HFF-Myc (cell line): Measurements from ENCODE around the gene KDM7A.
"Not testable (repeated sequence)": the region's sequence is repeated elsewhere in the genome, so short reads cannot be mapped to it uniquely, and the experiment has no call there.

Experiments
- DNase-seq: peaks from one replicate; pipeline ENCODE4 v3.0.0-alpha.2; 2011; ENCODE audit warnings: low read depth; ENCODE audit errors: extremely low read depth
- H3K4me3 ChIP-seq: replicated peaks from 2 replicates; pipeline ENCODE4 v1.5.1; 2011; ENCODE audit warnings: low read depth, mild to moderate bottlenecking, control low read depth, low read length
- TF ChIP-seq, protein P1 (sequence below): IDR thresholded peaks from 2 replicates; pipeline ENCODE4 v1.5.1; 2012; ENCODE audit warnings: mild to moderate bottlenecking, low read depth, low read length, control low read depth; ENCODE audit errors: missing control alignments

The KDM7A gene

DNA sequence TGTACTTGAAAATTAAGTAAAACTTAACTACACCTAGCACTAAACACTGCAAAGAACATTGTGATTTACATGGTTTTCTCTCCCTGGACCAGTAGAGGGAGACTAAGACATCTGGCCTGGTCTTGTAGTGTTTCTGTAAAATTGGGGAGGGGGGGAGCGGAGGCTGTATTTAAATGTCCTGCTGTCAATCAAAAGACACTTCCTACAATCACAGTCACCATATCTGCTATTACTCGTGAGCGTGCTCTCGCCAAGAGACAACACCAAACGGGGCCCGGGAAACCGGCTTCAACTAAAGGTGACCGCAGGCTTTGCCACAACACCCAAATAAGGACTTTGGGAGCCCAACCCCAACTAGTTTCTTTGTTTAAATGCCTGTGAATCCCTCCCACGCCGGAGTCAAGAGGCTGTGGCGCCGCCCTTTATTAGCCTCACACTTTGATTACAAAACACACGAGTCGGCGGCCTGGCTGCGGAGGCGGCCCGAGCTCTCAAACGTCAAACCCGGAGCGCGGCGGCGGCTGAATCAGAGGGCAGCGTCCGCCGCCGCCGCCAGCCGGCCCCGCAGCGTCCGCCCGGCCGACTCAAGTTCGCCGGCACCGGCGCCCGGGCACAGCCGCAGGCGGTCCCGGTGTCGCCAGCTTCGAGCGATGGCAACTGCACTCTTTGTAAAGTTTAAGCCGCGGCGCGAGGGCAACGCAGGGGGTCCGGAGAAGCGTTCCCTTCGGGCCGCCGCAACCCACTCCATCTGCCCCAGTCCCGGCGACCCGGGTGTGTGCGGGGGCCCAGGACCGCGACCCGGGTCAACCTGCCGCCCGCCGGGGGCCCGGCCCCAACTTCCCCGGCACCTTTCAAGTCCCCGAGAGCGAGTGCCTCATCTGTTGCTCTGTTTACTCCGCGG, 1.3 kb downstream of the KDM7A start:
- TF ChIP-seq, protein P1, sequence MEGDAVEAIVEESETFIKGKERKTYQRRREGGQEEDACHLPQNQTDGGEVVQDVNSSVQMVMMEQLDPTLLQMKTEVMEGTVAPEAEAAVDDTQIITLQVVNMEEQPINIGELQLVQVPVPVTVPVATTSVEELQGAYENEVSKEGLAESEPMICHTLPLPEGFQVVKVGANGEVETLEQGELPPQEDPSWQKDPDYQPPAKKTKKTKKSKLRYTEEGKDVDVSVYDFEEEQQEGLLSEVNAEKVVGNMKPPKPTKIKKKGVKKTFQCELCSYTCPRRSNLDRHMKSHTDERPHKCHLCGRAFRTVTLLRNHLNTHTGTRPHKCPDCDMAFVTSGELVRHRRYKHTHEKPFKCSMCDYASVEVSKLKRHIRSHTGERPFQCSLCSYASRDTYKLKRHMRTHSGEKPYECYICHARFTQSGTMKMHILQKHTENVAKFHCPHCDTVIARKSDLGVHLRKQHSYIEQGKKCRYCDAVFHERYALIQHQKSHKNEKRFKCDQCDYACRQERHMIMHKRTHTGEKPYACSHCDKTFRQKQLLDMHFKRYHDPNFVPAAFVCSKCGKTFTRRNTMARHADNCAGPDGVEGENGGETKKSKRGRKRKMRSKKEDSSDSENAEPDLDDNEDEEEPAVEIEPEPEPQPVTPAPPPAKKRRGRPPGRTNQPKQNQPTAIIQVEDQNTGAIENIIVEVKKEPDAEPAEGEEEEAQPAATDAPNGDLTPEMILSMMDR = peak; percentile 78
- DNase-seq = peak; percentile 62
- peak overlapping the region; percentile 65 for H3K4me3 ChIP-seq

DNA sequence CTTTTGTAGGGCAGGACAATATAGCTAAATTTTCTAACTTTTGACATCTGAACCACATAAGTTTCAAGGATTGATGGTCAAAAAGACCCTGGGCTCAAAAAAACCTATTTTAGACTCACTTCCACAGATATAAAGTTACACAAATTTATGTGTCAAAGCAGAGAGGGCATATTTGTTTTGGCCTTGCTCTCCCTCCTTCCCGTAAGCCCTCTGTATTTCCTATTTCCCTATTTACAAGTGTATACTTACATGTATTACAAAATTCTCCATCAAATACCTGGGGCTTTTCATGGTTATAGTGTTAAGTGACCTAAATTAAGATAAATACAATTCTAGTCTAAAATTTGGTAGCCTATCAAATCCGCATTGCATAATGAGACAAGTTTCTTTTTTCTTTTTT, 2.6 kb downstream of the KDM7A start:
- TF ChIP-seq, protein P1 = no peak
- no peak for DNase-seq
- H3K4me3 ChIP-seq = no peak overlapping the region

DNA sequence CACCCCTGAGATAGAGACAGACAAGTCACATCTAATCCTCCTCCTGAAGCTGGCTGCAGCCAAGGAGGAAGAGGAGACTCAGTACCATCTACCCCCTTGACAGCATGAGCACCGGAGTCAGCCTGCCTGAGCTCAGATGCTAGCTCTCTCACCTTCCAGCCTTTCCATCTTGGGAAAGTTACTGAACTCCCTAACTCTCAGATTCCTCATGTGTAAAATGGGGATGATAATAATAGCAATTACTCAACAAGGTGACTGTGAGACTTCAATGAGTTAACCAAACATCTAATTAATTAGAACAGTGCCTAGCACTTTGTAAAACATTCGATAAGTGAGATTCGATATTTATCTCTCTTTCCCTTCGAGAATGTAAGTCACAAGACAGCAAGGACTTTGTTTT, 6.4 kb downstream of the KDM7A start:
- DNase-seq = no peak
- TF ChIP-seq, protein P1 = no peak
- H3K4me3 ChIP-seq = no peak overlapping the region

DNA sequence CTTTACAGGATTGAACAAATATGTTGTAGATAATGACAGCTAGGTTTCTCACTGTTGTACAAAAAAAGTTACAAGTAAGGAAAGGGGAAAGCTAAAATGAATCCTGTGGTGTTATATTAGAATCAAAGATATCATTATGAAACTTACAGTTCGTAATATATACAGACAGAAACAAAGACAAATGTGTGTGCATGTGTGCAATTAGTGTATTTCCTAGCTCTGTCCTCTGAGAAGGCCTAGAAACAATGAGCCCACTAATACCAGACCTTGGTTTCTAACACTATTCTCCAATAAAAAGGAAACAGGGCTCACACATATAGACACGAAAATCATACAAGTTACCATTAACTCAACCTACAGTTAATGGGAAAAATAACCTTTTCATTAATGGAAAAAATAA, 8.0 kb downstream of the KDM7A start:
- TF ChIP-seq, protein P1 = no peak
- DNase-seq = no peak
- no peak overlapping the region for H3K4me3 ChIP-seq

DNA sequence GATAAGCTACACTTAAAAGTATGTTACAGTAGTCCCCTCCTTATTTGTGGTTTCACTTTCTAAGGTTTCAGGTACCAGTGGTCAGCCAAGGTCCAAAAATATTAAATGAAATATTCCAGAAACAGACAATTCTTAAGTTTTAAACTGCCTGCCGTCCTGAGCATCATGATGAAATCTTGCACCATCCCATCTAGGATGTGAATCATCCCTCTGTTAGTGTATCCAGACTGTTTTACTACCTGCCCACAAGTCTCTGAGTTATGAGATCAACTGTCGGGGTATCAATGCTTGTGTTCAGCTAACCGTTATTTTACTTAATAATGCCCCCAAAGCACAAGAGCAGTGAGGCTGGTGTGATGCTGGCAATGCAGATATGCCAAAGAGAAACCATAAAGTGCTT, 11.4 kb downstream of the KDM7A start:
- TF ChIP-seq, protein P1 = no peak
- H3K4me3 ChIP-seq = no peak overlapping the region
- no peak for DNase-seq

DNA sequence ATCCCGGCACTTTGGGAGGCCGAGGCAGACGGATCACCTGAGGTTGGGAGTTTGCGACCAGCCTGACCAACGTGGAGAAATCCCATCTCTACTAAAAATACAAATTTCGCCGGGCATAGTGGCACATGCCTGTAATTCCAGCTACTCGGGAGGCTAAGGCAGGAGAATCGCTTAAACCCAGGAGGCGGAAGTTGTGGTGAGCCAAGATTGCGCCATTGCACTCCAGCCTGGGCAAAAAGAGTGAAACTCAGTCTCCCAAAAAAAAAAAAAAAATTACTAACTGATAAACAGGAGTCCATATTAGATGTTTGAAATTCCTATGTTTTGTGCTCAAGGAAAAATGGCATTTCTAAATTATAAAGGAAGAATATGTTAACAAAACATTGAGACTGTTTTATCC, 14.7 kb downstream of the KDM7A start:
- H3K4me3 ChIP-seq, DNase-seq: not testable (repeated sequence)

DNA sequence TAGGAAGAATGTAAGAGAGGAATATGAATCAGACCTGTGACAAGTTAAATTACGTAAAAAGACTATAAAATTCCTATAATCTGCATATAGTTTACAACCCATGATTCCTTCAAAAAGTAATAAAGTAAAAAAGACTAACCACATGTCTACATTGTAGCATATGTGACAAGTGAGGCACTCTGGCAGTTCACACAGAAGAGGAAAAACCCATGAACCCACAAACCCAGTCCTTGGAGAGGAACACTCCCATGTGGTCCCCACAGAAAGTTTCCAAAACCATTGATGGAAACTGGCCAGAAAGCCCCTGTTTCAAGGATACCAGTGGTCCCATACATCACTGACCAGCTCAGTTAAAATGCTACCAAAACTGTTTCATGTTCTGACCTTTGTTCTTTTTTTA, 15.7 kb downstream of the KDM7A start:
- TF ChIP-seq, protein P1 = no peak
- no peak overlapping the region for H3K4me3 ChIP-seq
- DNase-seq = no peak
